Transverse colon (tissue), 3 donors: ENCODE measurements around the gene TMEM43.

Experiments used
- POLR2A ChIP-seq: fragments of 450-650 bp; IDR thresholded peaks from one replicate; pipeline ENCODE4 v1.6.1; 2016; ENCODE audit warnings: antibody characterized with exemption, mild to moderate bottlenecking, moderate library complexity
- TF ChIP-seq, protein P1 (sequence below), 5 experiments: fragments of 200-600 bp in 3 of 5; fragments of 450-650 bp in 2 of 5; sonication (generic) in 3 of 5; IDR thresholded peaks; 1 replicate in 2 of 5; 2 replicates in 3 of 5; pipeline ENCODE4 v1.5.1; 2016 to 2017; ENCODE audit warnings: antibody characterized with exemption in 5 of 5, inconsistent platforms in 3 of 5, mild to moderate bottlenecking in 2 of 5, moderate library complexity in 1 of 5

- TF ChIP-seq, protein P1, sequence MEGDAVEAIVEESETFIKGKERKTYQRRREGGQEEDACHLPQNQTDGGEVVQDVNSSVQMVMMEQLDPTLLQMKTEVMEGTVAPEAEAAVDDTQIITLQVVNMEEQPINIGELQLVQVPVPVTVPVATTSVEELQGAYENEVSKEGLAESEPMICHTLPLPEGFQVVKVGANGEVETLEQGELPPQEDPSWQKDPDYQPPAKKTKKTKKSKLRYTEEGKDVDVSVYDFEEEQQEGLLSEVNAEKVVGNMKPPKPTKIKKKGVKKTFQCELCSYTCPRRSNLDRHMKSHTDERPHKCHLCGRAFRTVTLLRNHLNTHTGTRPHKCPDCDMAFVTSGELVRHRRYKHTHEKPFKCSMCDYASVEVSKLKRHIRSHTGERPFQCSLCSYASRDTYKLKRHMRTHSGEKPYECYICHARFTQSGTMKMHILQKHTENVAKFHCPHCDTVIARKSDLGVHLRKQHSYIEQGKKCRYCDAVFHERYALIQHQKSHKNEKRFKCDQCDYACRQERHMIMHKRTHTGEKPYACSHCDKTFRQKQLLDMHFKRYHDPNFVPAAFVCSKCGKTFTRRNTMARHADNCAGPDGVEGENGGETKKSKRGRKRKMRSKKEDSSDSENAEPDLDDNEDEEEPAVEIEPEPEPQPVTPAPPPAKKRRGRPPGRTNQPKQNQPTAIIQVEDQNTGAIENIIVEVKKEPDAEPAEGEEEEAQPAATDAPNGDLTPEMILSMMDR (IDR thresholded peaks at IDR 0.05) = no peak
- TF ChIP-seq POLR2A = no peak
Measured at GRCh38 chr3:14170531-14171159, 45.8 kb downstream of the TMEM43 start.
